GM12865 (cell line): Measurements from ENCODE around the gene SCN8A.

Source experiments
- DNase-seq: peaks from one replicate; pipeline ENCODE4 v3.0.0; 2010; ENCODE audit warnings: low read depth
- H3K4me3 ChIP-seq: 2 replicates; pipeline ENCODE4 v1.5.1; 2011; ENCODE audit warnings: mild to moderate bottlenecking, low read depth, low read length, control low read depth
- CTCF ChIP-seq: IDR thresholded peaks from 2 replicates; pipeline ENCODE4 v1.5.1; 2011; ENCODE audit warnings: low read length, control low read depth, low read depth, inconsistent platforms; ENCODE audit not compliant: insufficient read depth; ENCODE audit errors: missing control alignments

SCN8A gene

GRCh38 chr12:51766067-51766676 is 175.1 kb downstream of the SCN8A start:
- no peak for TF ChIP-seq CTCF
- no peak for DNase-seq
- no peak overlapping the region for H3K4me3 ChIP-seq

GRCh38 chr12:51771008-51771407 is 180.0 kb downstream of the SCN8A start:
- DNase-seq: no peak
- no peak for TF ChIP-seq CTCF
- H3K4me3 ChIP-seq: no peak overlapping the region

- no peak for TF ChIP-seq CTCF
- no peak for DNase-seq
These were observed 182.3 kb downstream of the SCN8A start for GRCh38 chr12:51773145-51773869.

GRCh38 chr12:51774933-51775332 is 183.9 kb downstream of the SCN8A start:
- no peak for DNase-seq
- no peak for TF ChIP-seq CTCF
- no peak overlapping the region for H3K4me3 ChIP-seq

More at GRCh38 chr12:51773145-51773869, 182.3 kb downstream of the SCN8A start:
- no peak overlapping the region for H3K4me3 ChIP-seq

GRCh38 chr12:51777457-51777856 is 186.4 kb downstream of the SCN8A start:
- DNase-seq: no peak
- no peak overlapping the region for H3K4me3 ChIP-seq

GRCh38 chr12:51777973-51778372 is 186.9 kb downstream of the SCN8A start:
- no peak overlapping the region for H3K4me3 ChIP-seq
- no peak for TF ChIP-seq CTCF
- no peak for DNase-seq

More at GRCh38 chr12:51777457-51777856, 186.4 kb downstream of the SCN8A start:
- TF ChIP-seq CTCF: no peak
